ENCODE measurements around the gene CDKN1A. TPM values are rescaled to one million over a fixed set of nuclear protein-coding genes. Genes with fewer than 3 reads are reported as not detected.

The CDKN1A gene
- total and polyA plus RNA-seq, 9 of the 15 experiments (the other 6 are each of a cell fraction or from before 2014, with no cell fraction given): 0.25 to 8.1 (median 5.1) TPM

- no peak for TF ChIP-seq MTF1 (CRISPR knock-in tag; IDR thresholded peaks at IDR 0.05; ENCODE audit: borderline replicate concordance)
- TF ChIP-seq MBD1 (CRISPR knock-in tag; IDR thresholded peaks at IDR 0.05): no peak
- TF ChIP-seq ZNF395 (CRISPR knock-in tag; IDR thresholded peaks at IDR 0.05): no peak
- no peak for TF ChIP-seq ZNF79 (CRISPR knock-in tag; IDR thresholded peaks at IDR 0.05; ENCODE audit: low read depth)
- no peak for TF ChIP-seq ADNP (tag; IDR thresholded peaks at IDR 0.05)
- TF ChIP-seq, protein P1, sequence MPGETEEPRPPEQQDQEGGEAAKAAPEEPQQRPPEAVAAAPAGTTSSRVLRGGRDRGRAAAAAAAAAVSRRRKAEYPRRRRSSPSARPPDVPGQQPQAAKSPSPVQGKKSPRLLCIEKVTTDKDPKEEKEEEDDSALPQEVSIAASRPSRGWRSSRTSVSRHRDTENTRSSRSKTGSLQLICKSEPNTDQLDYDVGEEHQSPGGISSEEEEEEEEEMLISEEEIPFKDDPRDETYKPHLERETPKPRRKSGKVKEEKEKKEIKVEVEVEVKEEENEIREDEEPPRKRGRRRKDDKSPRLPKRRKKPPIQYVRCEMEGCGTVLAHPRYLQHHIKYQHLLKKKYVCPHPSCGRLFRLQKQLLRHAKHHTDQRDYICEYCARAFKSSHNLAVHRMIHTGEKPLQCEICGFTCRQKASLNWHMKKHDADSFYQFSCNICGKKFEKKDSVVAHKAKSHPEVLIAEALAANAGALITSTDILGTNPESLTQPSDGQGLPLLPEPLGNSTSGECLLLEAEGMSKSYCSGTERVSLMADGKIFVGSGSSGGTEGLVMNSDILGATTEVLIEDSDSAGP (CRISPR knock-in tag; IDR thresholded peaks at IDR 0.05): no peak
- TF ChIP-seq MAFK (IDR thresholded peaks at IDR 0.05; ENCODE audit: low read length): no peak
- no peak for TF ChIP-seq TAF9B (IDR thresholded peaks at IDR 0.05; ENCODE audit: partially characterized antibody)
- TF ChIP-seq ZFP36 (IDR thresholded peaks at IDR 0.05; ENCODE audit: low read depth, low read length, partially characterized antibody): no peak
- no peak for TF ChIP-seq ZNF696 (CRISPR knock-in tag; conservative IDR thresholded peaks at IDR 0.05)
- TF ChIP-seq, protein P2, sequence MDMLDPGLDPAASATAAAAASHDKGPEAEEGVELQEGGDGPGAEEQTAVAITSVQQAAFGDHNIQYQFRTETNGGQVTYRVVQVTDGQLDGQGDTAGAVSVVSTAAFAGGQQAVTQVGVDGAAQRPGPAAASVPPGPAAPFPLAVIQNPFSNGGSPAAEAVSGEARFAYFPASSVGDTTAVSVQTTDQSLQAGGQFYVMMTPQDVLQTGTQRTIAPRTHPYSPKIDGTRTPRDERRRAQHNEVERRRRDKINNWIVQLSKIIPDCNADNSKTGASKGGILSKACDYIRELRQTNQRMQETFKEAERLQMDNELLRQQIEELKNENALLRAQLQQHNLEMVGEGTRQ (CRISPR knock-in tag; IDR thresholded peaks at IDR 0.05): no peak
- TF ChIP-seq NR3C1 (CRISPR knock-in tag; IDR thresholded peaks at IDR 0.05): peak; percentile 50; the same call in 1 of the 2 replicates
- no peak for TF ChIP-seq ZNF146 (CRISPR knock-in tag; IDR thresholded peaks at IDR 0.05; ENCODE audit: unreplicated experiment)
- TF ChIP-seq ZNF212 (CRISPR knock-in tag; IDR thresholded peaks at IDR 0.05): no peak
- no peak for TF ChIP-seq IFI16 (CRISPR knock-in tag; IDR thresholded peaks at IDR 0.05)
- TF ChIP-seq, protein P3, sequence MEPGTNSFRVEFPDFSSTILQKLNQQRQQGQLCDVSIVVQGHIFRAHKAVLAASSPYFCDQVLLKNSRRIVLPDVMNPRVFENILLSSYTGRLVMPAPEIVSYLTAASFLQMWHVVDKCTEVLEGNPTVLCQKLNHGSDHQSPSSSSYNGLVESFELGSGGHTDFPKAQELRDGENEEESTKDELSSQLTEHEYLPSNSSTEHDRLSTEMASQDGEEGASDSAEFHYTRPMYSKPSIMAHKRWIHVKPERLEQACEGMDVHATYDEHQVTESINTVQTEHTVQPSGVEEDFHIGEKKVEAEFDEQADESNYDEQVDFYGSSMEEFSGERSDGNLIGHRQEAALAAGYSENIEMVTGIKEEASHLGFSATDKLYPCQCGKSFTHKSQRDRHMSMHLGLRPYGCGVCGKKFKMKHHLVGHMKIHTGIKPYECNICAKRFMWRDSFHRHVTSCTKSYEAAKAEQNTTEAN (CRISPR knock-in tag; IDR thresholded peaks at IDR 0.05): 0 out of 2 replicates have a peak, but pooled peaks have one; percentile 72
- no peak for TF ChIP-seq ZNF23 (CRISPR knock-in tag; IDR thresholded peaks at IDR 0.05)
These were observed 724 bp downstream of the CDKN1A start (continued) for GRCh38 chr6:36679043-36679833.

Data from K562 (cell line).